Measurements from ENCODE around the gene CDHR1. TPM values are rescaled to one million over a fixed set of nuclear protein-coding genes. Genes with fewer than 3 reads are reported as not detected.

Gene CDHR1
- total RNA-seq, 1 donor from 2014 or later = 1.4 TPM

- H3K4me3 ChIP-seq = no peak overlapping the region
- no peaks in the 10 kb centered on the region for H3K79me2 ChIP-seq (ENCODE audit: low read depth)
- no peaks in the 10 kb centered on the region for H3K4me1 ChIP-seq
- DNase-seq (ENCODE audit: low spot score) = no peak
- Mint-ChIP-seq H3K27me3 (ENCODE audit: insufficient read depth, low read depth) (no peaks in the 10 kb centered on the region), H3K4me1 (no peaks in the 10 kb centered on the region), H3K9me3 (no peaks in the 10 kb centered on the region), H3K27ac (no peak overlapping the region), H3K4me3 (no peak overlapping the region), H3K36me3 (peaks cover 21% of the 10 kb centered on the region)
- no peak for TF ChIP-seq EZH2phosphoT487 (IDR thresholded peaks at IDR 0.05)
- TF ChIP-seq CTCF (IDR thresholded peaks at IDR 0.05) = no peak
- TF ChIP-seq EZH2 (IDR thresholded peaks at IDR 0.05) = no peak
- H4K20me1 ChIP-seq (ENCODE audit: low read depth) = no peaks in the 10 kb centered on the region
- no peak overlapping the region for H3K27ac ChIP-seq
- H3F3A ChIP-seq (ENCODE audit: low read depth) = peaks cover 14% of the 10 kb centered on the region
- peaks cover 23% of the 10 kb centered on the region for H3K36me3 ChIP-seq
- H2AFZ ChIP-seq (replicated peaks) = no peak overlapping the region
- H3K9ac ChIP-seq = no peak overlapping the region
- no peak overlapping the region for H3K4me2 ChIP-seq
- H3K27me3 ChIP-seq = no peaks in the 10 kb centered on the region
- no peaks in the 10 kb centered on the region for H3K9me3 ChIP-seq (ENCODE audit: low read depth)
Measured at GRCh38 chr10:84149854-84150253, 44.5 kb upstream of the CDHR1 start.

GRCh38 chr10:84152769-84153168, 41.6 kb upstream of the CDHR1 start:
- no peak for DNase-seq (ENCODE audit: low spot score)
- no peak overlapping the region for H3K27ac Mint-ChIP-seq

GRCh38 chr10:84155521-84155920, 38.8 kb upstream of the CDHR1 start:
- Mint-ChIP-seq H3K27me3 (ENCODE audit: insufficient read depth, low read depth) (peaks cover 5% of the 10 kb centered on the region), H3K36me3 (peaks cover 13% of the 10 kb centered on the region), H3K27ac (no peak overlapping the region), H3K4me1 (no peaks in the 10 kb centered on the region), H3K9me3 (no peaks in the 10 kb centered on the region), H3K4me3 (no peak overlapping the region)
- Histone ChIP-seq H2AFZ (replicated peaks) (no peak overlapping the region), H4K20me1 (ENCODE audit: low read depth) (no peaks in the 10 kb centered on the region), H3K9ac (no peak overlapping the region), H3K9me3 (ENCODE audit: low read depth) (no peaks in the 10 kb centered on the region), H3F3A (ENCODE audit: low read depth) (no peaks in the 10 kb centered on the region), H3K79me2 (ENCODE audit: low read depth) (no peaks in the 10 kb centered on the region), H3K4me3 (no peak overlapping the region), H3K4me1 (no peaks in the 10 kb centered on the region), H3K4me2 (no peak overlapping the region), H3K27me3 (no peaks in the 10 kb centered on the region), H3K36me3 (peaks cover 16% of the 10 kb centered on the region), H3K27ac (no peak overlapping the region)
- TF ChIP-seq CTCF (IDR thresholded peaks at IDR 0.05) = no peak
- no peak for TF ChIP-seq EZH2 (IDR thresholded peaks at IDR 0.05)
- no peak for TF ChIP-seq EZH2phosphoT487 (IDR thresholded peaks at IDR 0.05)
- DNase-seq (ENCODE audit: low spot score) = no peak

More at GRCh38 chr10:84152769-84153168, 41.6 kb upstream of the CDHR1 start:
- peaks cover 2% of the 10 kb centered on the region for H3F3A ChIP-seq (ENCODE audit: low read depth)
- Mint-ChIP-seq H3K9me3 (no peaks in the 10 kb centered on the region), H3K4me1 (no peaks in the 10 kb centered on the region), H3K27me3 (ENCODE audit: insufficient read depth, low read depth) (peaks cover 2% of the 10 kb centered on the region), H3K36me3 (peaks cover 19% of the 10 kb centered on the region), H3K4me3 (no peak overlapping the region)
- no peak for TF ChIP-seq CTCF (IDR thresholded peaks at IDR 0.05)
- TF ChIP-seq EZH2 (IDR thresholded peaks at IDR 0.05) = no peak
- no peak for TF ChIP-seq EZH2phosphoT487 (IDR thresholded peaks at IDR 0.05)
- no peaks in the 10 kb centered on the region for H3K79me2 ChIP-seq (ENCODE audit: low read depth)
- H3K27ac ChIP-seq = no peak overlapping the region
- no peak overlapping the region for H3K4me2 ChIP-seq
- H3K4me1 ChIP-seq = no peaks in the 10 kb centered on the region
- H3K9me3 ChIP-seq (ENCODE audit: low read depth) = no peaks in the 10 kb centered on the region
- no peaks in the 10 kb centered on the region for H3K27me3 ChIP-seq
- no peak overlapping the region for H3K9ac ChIP-seq
- no peaks in the 10 kb centered on the region for H4K20me1 ChIP-seq (ENCODE audit: low read depth)
- H2AFZ ChIP-seq (replicated peaks) = no peak overlapping the region
- H3K36me3 ChIP-seq = peaks cover 16% of the 10 kb centered on the region
- H3K4me3 ChIP-seq = no peak overlapping the region

Measured in neural progenitor cell (in vitro differentiated cells).